Stimulated activated naive CD8-positive, alpha-beta T cell treated with anti-CD3 and anti-CD28 coated beads, Interleukin-15, Interleukin-2, amounts not matched to agents 100 ng/mL and 50 ng/mL, for 24 hours (primary cell): ENCODE data around the gene DCXR.
"Not testable (repeated sequence)": the region's sequence is repeated elsewhere in the genome, so short reads cannot be mapped to it uniquely, and the experiment has no call there.

Source experiments
- H3K27ac Mint-ChIP-seq: one replicate; pipeline ENCODE4 v1.8.0; 2021; ENCODE audit warnings: mild to moderate bottlenecking, mixed read lengths
- H3K27me3 Mint-ChIP-seq: one replicate; pipeline ENCODE4 v1.8.0; 2021; ENCODE audit warnings: mixed read lengths
- H3K36me3 Mint-ChIP-seq: one replicate; pipeline ENCODE4 v1.8.0; 2021; ENCODE audit warnings: low read depth, mixed read lengths
- H3K4me1 Mint-ChIP-seq: one replicate; pipeline ENCODE4 v1.8.0; 2021; ENCODE audit warnings: low read depth, mixed read lengths
- H3K4me3 Mint-ChIP-seq: one replicate; pipeline ENCODE4 v1.8.0; 2021; ENCODE audit warnings: mild to moderate bottlenecking, mixed read lengths
- H3K9me3 Mint-ChIP-seq: one replicate; pipeline ENCODE4 v1.8.0; 2021; ENCODE audit warnings: mixed read lengths

The DCXR gene

GRCh38 chr17:82043507-82043906 lies 6.0 kb upstream of the DCXR start:
- Mint-ChIP-seq H3K27ac (no peak overlapping the region), H3K27me3 (no peaks in the 10 kb centered on the region), H3K4me3 (no peak overlapping the region), H3K4me1 (peaks cover 7% of the 10 kb centered on the region), H3K36me3 (no peaks in the 10 kb centered on the region), H3K9me3 (no peaks in the 10 kb centered on the region)

GRCh38 chr17:82042649-82043048 lies 5.2 kb upstream of the DCXR start:
- no peaks in the 10 kb centered on the region for H3K36me3 Mint-ChIP-seq
- H3K4me3 Mint-ChIP-seq, result no peak overlapping the region
- H3K27me3 Mint-ChIP-seq, result no peaks in the 10 kb centered on the region
- no peak overlapping the region for H3K27ac Mint-ChIP-seq
- peaks cover 12% of the 10 kb centered on the region for H3K4me1 Mint-ChIP-seq
- H3K9me3 Mint-ChIP-seq, result no peaks in the 10 kb centered on the region

DNA sequence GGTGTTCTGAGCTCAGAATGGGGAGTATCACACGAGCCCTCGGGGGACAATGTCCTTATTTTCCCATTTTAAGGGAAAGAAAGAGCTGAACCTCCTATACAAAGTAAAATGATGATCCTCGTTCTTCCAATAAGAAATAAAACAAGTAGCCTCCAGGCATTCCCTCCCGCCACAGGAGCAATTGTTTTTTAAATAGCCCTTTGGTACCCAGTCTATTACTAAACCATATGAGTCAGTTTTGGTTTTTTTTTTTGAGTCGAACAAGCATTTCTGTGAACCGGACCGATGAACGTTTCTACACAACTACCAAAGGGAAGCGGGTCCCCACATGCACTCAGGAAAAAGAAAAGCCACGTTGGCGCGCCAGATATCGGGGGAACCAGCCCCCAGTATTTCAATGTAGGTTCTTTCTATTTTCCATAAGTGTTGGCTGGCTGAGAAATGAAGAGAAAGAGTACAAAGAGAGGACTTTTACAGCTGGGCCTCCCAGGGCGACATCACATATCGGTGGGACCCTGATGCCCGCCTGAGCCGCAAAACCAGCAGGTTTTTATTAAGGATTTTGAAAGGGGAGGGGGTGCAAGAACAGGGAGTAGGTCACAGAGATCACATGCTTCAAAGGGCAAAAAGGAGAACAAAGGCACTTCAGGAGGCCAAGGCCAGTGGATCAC lies 3.8 kb upstream of the DCXR start:
- Mint-ChIP-seq H3K4me1 (peaks cover 14% of the 10 kb centered on the region), H3K9me3 (no peaks in the 10 kb centered on the region), H3K27ac (no peak overlapping the region), H3K27me3 (no peaks in the 10 kb centered on the region), H3K4me3 (no peak overlapping the region), H3K36me3 (no peaks in the 10 kb centered on the region)

DNA sequence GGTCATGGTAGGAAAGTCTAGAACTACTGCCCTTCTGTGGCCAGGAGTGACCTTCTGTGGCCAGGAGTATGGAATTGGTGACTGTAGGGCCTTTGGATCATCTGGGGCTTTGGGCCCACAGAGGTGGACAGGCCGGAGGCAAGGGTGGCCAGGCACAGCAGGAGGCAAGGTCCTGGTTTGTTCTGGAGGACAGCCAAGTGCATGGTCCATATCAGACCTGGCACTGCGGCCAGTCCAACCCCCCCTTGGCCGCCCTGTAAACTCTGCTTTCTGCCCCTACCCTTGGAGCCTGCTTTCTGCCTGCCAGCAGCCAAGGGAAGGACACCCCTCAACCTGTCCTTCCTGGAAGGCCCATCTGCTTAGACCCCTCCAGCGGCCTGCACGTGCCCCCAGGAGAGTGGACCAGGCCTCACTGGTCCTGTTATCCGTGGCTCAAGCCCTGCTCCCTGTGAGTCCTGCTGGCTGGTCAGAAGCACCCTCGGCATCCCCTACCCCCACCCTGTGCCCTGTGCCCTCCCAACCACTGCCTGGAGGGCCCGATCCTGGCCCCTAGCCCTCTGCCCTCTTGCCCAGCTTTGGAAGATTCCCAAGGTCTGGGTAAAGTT lies 2.3 kb upstream of the DCXR start:
- no peaks in the 10 kb centered on the region for H3K9me3 Mint-ChIP-seq
- H3K27ac Mint-ChIP-seq, result no peak overlapping the region
- H3K36me3 Mint-ChIP-seq, result no peaks in the 10 kb centered on the region

DNA sequence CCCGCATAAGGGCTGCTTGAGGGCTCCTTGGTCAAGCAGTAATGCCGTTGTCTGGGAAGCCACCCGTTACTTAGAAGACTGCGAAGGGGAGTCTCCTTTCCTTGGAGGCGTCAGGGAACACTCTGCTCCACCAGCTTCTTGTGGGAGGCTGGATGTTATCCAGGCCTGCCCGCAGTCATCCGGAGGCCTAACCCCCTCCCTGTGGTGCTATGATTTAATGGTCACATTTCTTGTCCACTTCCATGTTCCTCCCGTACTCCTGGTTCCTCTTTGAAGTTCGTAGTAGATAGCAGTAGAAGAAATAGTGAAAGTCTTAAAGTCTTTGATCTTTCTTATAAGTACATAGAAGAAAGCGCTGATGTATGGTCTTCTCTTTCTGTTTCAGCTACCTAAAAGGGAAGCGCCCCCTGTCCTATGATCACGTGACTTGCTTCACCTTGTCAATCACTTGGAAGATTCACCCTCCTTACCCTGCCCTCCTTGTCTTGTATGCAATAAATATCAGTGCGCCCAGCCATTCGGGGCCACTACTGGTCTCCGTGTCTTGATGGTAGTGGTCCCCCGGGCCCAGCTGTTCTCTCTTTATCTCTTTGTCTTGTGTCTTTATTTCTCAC lies 1.4 kb upstream of the DCXR start:
- not testable (repeated sequence) for H3K9me3 Mint-ChIP-seq, H3K27me3 Mint-ChIP-seq, H3K36me3 Mint-ChIP-seq, H3K27ac Mint-ChIP-seq, H3K4me3 Mint-ChIP-seq
- peaks cover 20% of the 10 kb centered on the region for H3K4me1 Mint-ChIP-seq

More for the DNA sequence above, 2.3 kb upstream of the DCXR start:
- no peaks in the 10 kb centered on the region for H3K27me3 Mint-ChIP-seq
- H3K4me3 Mint-ChIP-seq, result no peak overlapping the region
- peaks cover 20% of the 10 kb centered on the region for H3K4me1 Mint-ChIP-seq

GRCh38 chr17:82037889-82038195 lies 345 bp upstream of the DCXR start:
- Mint-ChIP-seq H3K27me3 (no peaks in the 10 kb centered on the region), H3K9me3 (no peaks in the 10 kb centered on the region), H3K4me1 (peaks cover 20% of the 10 kb centered on the region), H3K4me3 (peak overlapping the region; percentile 75), H3K36me3 (no peaks in the 10 kb centered on the region), H3K27ac (peak overlapping the region; percentile 86)

DNA sequence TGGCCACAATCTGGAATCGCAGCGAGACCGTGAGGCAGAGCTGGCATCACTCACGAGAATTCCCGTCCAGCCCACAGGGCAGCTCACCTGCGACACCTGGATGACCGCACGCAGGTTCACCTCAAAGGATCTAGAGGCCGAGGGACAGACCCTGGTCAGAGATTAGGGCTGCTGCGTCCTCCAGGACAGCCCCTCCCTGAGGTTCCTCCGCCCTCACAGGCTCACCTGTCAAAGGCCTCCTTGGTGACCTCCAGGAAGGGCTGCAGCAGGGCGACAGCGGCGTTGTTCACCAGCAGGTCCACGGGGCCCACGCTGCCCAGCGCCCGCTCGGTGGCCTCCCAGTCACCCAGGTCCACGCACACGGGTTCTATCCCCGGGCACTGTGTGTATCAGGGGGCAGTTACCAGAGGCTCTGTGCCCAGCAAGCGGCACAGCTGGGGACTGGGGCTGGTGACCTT lies 834 bp downstream of the DCXR start:
- peaks cover 20% of the 10 kb centered on the region for H3K4me1 Mint-ChIP-seq
- H3K9me3 Mint-ChIP-seq, result no peaks in the 10 kb centered on the region
- H3K4me3 Mint-ChIP-seq, result peak overlapping the region; percentile 74
- no peaks in the 10 kb centered on the region for H3K27me3 Mint-ChIP-seq
- no peaks in the 10 kb centered on the region for H3K36me3 Mint-ChIP-seq
- H3K27ac Mint-ChIP-seq, result no peak overlapping the region

GRCh38 chr17:82035956-82036633 lies 1.4 kb downstream of the DCXR start:
- Mint-ChIP-seq H3K4me1 (peaks cover 20% of the 10 kb centered on the region), H3K36me3 (no peaks in the 10 kb centered on the region), H3K4me3 (peak overlapping the region; percentile 74), H3K9me3 (no peaks in the 10 kb centered on the region), H3K27ac (no peak overlapping the region), H3K27me3 (no peaks in the 10 kb centered on the region)

DNA sequence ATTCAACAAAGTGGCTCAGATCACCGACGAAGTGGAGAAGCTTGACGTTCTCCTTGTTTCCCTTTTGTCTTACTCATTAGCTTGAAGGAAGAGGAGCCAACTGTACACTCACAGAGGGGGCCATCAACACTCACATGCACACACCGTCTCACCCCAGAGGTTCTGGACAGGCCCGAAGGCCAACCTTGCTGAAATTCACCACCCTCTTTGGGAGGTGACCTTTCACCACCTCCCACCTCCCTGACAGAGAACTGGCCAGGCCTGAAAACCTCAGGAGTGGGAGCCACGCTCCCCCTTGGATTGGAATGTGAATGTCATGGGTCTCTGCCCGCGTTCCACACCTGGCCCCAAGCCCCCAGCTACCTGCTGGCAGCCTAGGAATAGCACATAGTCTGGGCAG lies 2.0 kb downstream of the DCXR start:
- Mint-ChIP-seq H3K27ac (no peak overlapping the region), H3K9me3 (no peaks in the 10 kb centered on the region), H3K4me3 (peak overlapping the region; percentile 74), H3K27me3 (no peaks in the 10 kb centered on the region), H3K4me1 (peaks cover 22% of the 10 kb centered on the region), H3K36me3 (no peaks in the 10 kb centered on the region)

- Mint-ChIP-seq H3K4me3 (no peak overlapping the region), H3K27ac (no peak overlapping the region)
These were observed 3.0 kb downstream of the DCXR start for GRCh38 chr17:82034371-82035011.

DNA sequence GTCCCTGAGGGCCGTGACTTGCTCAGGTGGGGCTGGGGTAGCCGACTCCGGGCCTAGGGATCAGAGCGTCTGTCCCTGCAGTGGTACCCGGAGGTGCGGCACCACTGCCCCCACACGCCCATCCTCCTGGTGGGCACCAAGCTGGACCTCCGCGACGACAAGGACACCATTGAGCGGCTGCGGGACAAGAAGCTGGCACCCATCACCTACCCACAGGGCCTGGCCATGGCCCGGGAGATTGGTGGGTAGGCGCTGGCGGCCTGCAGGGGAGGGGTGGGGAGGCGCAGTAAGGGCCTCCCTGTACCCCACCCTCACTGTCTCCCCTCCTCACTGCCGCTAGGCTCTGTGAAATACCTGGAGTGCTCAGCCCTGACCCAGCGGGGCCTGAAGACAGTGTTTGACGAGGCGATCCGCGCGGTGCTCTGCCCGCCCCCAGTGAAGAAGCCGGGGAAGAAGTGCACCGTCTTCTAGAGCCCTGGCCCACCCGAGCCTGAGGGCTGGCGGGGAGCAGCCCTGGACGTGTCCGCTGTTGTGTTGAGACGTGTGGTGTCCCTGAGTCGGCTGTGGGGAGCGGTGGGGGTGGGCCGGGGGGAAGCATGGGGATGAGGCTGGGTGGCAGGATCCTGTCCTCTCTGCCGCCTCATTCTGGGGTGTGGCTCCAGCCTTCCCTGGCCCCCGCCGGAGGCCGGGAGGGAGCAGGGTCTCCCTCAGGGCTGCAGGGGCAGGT lies 4.0 kb downstream of the DCXR start:
- H3K4me3 Mint-ChIP-seq, result no peak overlapping the region

More at GRCh38 chr17:82034371-82035011, 3.0 kb downstream of the DCXR start:
- peaks cover 28% of the 10 kb centered on the region for H3K4me1 Mint-ChIP-seq
- H3K9me3 Mint-ChIP-seq, result no peaks in the 10 kb centered on the region
- no peaks in the 10 kb centered on the region for H3K27me3 Mint-ChIP-seq
- H3K36me3 Mint-ChIP-seq, result no peaks in the 10 kb centered on the region

GRCh38 chr17:82031885-82032627 lies 5.4 kb downstream of the DCXR start:
- H3K4me3 Mint-ChIP-seq, result peak overlapping the region; percentile 58
- H3K9me3 Mint-ChIP-seq, result no peaks in the 10 kb centered on the region
- no peak overlapping the region for H3K27ac Mint-ChIP-seq
- no peaks in the 10 kb centered on the region for H3K36me3 Mint-ChIP-seq
- H3K4me1 Mint-ChIP-seq, result peaks cover 15% of the 10 kb centered on the region
- H3K27me3 Mint-ChIP-seq, result no peaks in the 10 kb centered on the region

More for the DNA sequence above, 4.0 kb downstream of the DCXR start:
- no peak overlapping the region for H3K27ac Mint-ChIP-seq
- H3K36me3 Mint-ChIP-seq, result no peaks in the 10 kb centered on the region
- peaks cover 22% of the 10 kb centered on the region for H3K4me1 Mint-ChIP-seq
- H3K27me3 Mint-ChIP-seq, result no peaks in the 10 kb centered on the region
- H3K9me3 Mint-ChIP-seq, result no peaks in the 10 kb centered on the region

DNA sequence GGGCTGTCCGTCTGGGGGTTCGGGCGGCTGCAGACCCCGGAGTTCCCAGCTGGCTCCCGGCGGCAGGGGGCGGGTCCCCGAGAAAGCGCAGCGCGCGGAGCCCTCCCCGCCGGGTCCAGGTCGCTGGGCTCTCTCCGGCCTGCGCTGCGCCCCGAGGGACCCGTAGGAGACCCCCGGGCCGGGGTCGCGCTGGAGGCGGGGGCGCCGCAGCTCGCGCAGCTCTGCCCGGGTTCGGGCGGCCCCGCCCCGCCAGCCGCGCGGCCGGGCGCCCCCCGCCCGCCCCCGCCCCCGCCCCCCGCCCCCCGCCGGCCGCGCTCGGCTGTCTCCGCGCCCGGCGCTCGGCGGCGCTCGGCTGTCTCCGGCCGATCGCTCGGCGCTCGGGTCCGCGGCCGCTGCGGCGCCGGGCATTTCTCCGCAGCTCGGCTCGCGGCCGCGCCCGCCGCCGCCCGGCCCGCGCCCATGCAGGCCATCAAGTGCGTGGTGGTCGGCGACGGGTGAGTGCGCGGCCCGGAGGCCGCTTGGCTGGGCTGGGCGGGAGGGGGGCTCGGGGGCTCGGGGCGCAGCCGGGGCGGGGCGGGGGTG lies 6.1 kb downstream of the DCXR start, which contains the start of gene RAC3:
TSS of gene RAC3 (plus strand) at position 376 of the 582 bp plus-strand sequence. CDS start at position 460, 84 bp downstream.
- Mint-ChIP-seq H3K9me3 (no peaks in the 10 kb centered on the region), H3K4me1 (peaks cover 15% of the 10 kb centered on the region), H3K36me3 (no peaks in the 10 kb centered on the region), H3K4me3 (peak within 1 kb of the TSS; percentile 72), H3K27ac (no peak within 1 kb of the TSS), H3K27me3 (no peaks in the 10 kb centered on the region)
